Endodermal cell (in vitro differentiated cells): ENCODE measurements around the gene HMG20B. TPM values are rescaled to one million over a fixed set of nuclear protein-coding genes. Genes with fewer than 3 reads are reported as not detected.
A peak's percentile ranks its signal among the peaks of the same experiment; 100 is the strongest.

Experiments
- DNase-seq: peaks from one replicate; pipeline ENCODE4 v3.0.0-alpha.2; 2017
- H3K27ac ChIP-seq: 2 replicates; pipeline ENCODE4 v1.5.1; 2013; ENCODE audit warnings: mild to moderate bottlenecking, low read depth, low read length, moderate library complexity
- H3K27me3 ChIP-seq: 2 replicates; pipeline ENCODE4 v1.6.1; 2013; ENCODE audit warnings: mild to moderate bottlenecking, low read length, moderate library complexity; ENCODE audit not compliant: insufficient read depth, control insufficient read depth, poor library complexity, severe bottlenecking
- H3K36me3 ChIP-seq: 2 replicates; pipeline ENCODE4 v1.7.0; 2013; ENCODE audit warnings: mild to moderate bottlenecking, low read length, moderate library complexity; ENCODE audit not compliant: control insufficient read depth, insufficient read depth
- H3K4me1 ChIP-seq: one replicate; pipeline ENCODE4 v1.7.0; 2013; ENCODE audit warnings: low read length; ENCODE audit not compliant: control insufficient read depth, insufficient read depth
- H3K4me3 ChIP-seq: 2 replicates; pipeline ENCODE4 v1.5.1; 2013; ENCODE audit warnings: mild to moderate bottlenecking, low read length, moderate library complexity
- H3K9ac ChIP-seq: 2 replicates; pipeline ENCODE4 v1.6.1; 2013; ENCODE audit warnings: mild to moderate bottlenecking, low read length, moderate library complexity; ENCODE audit not compliant: poor library complexity, severe bottlenecking; ENCODE audit errors: extremely low read depth
- H3K9me3 ChIP-seq: 2 replicates; pipeline ENCODE4 v1.6.1; 2013; ENCODE audit warnings: mild to moderate bottlenecking, low read length, moderate library complexity; ENCODE audit not compliant: control insufficient read depth
- H3K27ac Mint-ChIP-seq: 2 replicates; pipeline ENCODE4 v1.8.0; 2020; ENCODE audit warnings: mixed read lengths
- H3K27me3 Mint-ChIP-seq: 2 replicates; pipeline ENCODE4 v1.8.0; 2021; ENCODE audit warnings: mild to moderate bottlenecking, mixed read lengths; ENCODE audit not compliant: insufficient read depth
- H3K36me3 Mint-ChIP-seq: 2 replicates; pipeline ENCODE4 v1.8.0; 2020; ENCODE audit warnings: low read depth, mixed read lengths
- H3K4me1 Mint-ChIP-seq: 2 replicates; pipeline ENCODE4 v1.8.0; 2020; ENCODE audit warnings: mixed read lengths
- H3K4me3 Mint-ChIP-seq: 2 replicates; pipeline ENCODE4 v1.8.0; 2020; ENCODE audit warnings: mild to moderate bottlenecking, moderate library complexity, mixed read lengths
- H3K9me3 Mint-ChIP-seq: 2 replicates; pipeline ENCODE4 v1.8.0; 2020; ENCODE audit warnings: mild to moderate bottlenecking, mixed read lengths
- WGBS, 2 experiments: methylation state at CpG; one replicate each; pipeline versions ENCODE4 v1.1.5 to v1.1.7; 2013; ENCODE audit warnings: missing lambda C conversion rate in 2 of 2, mixed read lengths in 1 of 2; ENCODE audit not compliant: insufficient coverage in 1 of 2, insufficient read length in 1 of 2; 5-methylcytosine and 5-hydroxymethylcytosine counted together
- total RNA-seq, 2 donors: library from RNA; stranded (reverse); fragmentation: NEBNext Ultra II Directional in 1 of 2; extraction: Animal tissue kit (Norgen Biotek cat#: 25700) in 1 of 2; gene quantifications; 2 replicates in 1 of 2; 3 replicates in 1 of 2; pipeline ENCODE4 v1.2.1, GENCODE V29; 2021
- TF ChIP-seq, protein P1 (sequence below): fragments of 200-600 bp; sonication (generic); conservative IDR thresholded peaks from 2 replicates; pipeline ENCODE4 v1.5.0; 2021; ENCODE audit warnings: antibody characterized with exemption, mild to moderate bottlenecking

Gene HMG20B
- total RNA-seq, 2 donors from 2014 or later, result 80.7 to 102 TPM

DNA sequence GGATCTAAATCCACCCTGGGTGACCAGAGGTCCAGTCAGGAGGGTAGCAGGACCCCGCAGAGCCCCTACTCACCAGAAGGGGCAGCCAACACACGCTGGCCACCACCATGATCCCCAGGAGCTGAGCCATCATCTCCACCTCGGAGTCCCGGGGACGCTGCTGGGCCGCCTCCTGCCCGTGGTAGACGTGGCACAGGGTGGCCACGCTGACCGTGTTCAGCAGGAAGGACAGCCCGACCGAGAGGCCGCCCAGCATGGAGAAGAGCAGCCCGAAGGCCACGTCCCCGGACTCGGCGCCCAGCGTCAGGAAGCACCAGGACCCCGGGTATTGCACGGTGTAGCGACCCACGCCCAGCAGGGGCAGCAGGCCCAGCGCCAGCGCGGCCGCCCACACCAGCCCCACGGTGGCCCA is 27.0 kb downstream of the HMG20B start:
- Histone ChIP-seq H3K36me3 (no peaks in the 10 kb centered on the region), H3K4me1 (no peaks in the 10 kb centered on the region), H3K9me3 (no peaks in the 10 kb centered on the region), H3K9ac (no peak overlapping the region), H3K27me3 (no peaks in the 10 kb centered on the region), H3K4me3 (no peak overlapping the region), H3K27ac (no peak overlapping the region)
- H3K36me3 Mint-ChIP-seq, result no peaks in the 10 kb centered on the region
- peak; percentile 81 for DNase-seq
- 90 to 93% methylated on average over 23 to 28 of the region's 28 CpGs for WGBS, 2 experiments
- H3K9me3 Mint-ChIP-seq, result no peaks in the 10 kb centered on the region
- H3K4me1 Mint-ChIP-seq, result no peaks in the 10 kb centered on the region
- H3K27ac Mint-ChIP-seq, result no peak overlapping the region
- TF ChIP-seq, protein P1, sequence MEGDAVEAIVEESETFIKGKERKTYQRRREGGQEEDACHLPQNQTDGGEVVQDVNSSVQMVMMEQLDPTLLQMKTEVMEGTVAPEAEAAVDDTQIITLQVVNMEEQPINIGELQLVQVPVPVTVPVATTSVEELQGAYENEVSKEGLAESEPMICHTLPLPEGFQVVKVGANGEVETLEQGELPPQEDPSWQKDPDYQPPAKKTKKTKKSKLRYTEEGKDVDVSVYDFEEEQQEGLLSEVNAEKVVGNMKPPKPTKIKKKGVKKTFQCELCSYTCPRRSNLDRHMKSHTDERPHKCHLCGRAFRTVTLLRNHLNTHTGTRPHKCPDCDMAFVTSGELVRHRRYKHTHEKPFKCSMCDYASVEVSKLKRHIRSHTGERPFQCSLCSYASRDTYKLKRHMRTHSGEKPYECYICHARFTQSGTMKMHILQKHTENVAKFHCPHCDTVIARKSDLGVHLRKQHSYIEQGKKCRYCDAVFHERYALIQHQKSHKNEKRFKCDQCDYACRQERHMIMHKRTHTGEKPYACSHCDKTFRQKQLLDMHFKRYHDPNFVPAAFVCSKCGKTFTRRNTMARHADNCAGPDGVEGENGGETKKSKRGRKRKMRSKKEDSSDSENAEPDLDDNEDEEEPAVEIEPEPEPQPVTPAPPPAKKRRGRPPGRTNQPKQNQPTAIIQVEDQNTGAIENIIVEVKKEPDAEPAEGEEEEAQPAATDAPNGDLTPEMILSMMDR, result peak; percentile 68
- H3K27me3 Mint-ChIP-seq, result peaks cover 2% of the 10 kb centered on the region
- no peak overlapping the region for H3K4me3 Mint-ChIP-seq

DNA sequence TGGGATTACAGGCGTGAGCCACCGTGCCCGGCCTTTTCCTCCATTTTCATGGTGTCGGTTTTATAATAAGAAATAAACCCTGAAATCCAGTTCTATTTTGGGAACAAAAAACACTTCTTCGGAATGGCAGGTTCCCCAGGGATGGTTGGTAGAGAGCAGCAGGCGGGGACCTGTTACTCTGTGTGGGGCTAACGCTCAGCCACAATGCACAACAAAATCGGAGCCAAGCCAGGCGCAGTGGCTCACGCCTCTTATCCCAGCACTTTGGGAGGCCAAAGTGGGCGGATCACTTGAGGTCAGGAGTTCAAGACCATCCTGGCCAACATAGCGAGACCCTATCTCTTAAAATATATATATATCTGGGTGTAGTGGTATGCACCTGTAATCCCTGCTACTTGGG is 28.3 kb downstream of the HMG20B start:
- H3K36me3 Mint-ChIP-seq, result no peaks in the 10 kb centered on the region
- TF ChIP-seq, protein P1, result no peak
- H3K4me3 Mint-ChIP-seq, result no peak overlapping the region
- no peaks in the 10 kb centered on the region for H3K36me3 ChIP-seq
- no peaks in the 10 kb centered on the region for H3K4me1 ChIP-seq
- no peak overlapping the region for H3K27ac Mint-ChIP-seq
- DNase-seq, result no peak
- no peaks in the 10 kb centered on the region for H3K4me1 Mint-ChIP-seq
- WGBS, 2 experiments, result 95% methylated on average over 11 of the region's 12 CpGs
- H3K27ac ChIP-seq, result no peak overlapping the region
- H3K9me3 Mint-ChIP-seq, result no peaks in the 10 kb centered on the region
- no peaks in the 10 kb centered on the region for H3K9me3 ChIP-seq
- H3K4me3 ChIP-seq, result no peak overlapping the region
- no peak overlapping the region for H3K9ac ChIP-seq
- peaks cover 12% of the 10 kb centered on the region for H3K27me3 ChIP-seq
- H3K27me3 Mint-ChIP-seq, result no peaks in the 10 kb centered on the region

DNA sequence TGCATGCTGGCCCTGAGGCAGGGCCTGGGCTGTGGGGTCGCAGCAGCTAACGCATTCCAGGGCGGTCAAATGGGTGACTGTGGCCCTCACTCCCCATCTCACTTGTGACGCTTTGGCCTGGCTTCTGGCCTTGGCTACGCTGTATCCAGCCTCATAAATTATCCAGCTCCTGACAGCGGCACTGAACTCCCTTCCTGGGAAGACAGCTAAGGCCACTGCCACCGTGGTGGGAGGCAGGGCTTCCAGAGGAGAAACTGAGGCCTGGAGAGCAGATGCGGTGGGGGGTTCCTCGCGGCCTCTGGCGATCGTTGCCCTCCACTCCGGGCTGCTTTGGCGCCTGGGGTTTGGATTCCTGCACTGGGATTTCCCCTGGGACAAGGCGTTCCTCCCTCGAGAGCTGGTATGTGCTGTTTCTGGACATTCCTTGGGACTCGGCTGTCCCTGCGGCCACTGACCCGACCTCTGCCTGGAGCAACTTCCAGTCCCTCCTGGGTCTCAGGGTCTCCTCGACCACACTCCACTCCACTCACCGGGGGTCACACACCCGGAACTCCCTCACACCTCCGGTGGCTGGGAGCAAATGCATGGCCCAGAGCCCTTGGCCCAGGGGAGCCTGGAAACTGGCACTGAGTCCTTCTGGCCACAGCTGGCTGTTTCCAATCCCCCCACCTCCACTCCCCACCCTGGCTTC is 30.5 kb downstream of the HMG20B start:
- Mint-ChIP-seq H3K4me1 (peaks cover 6% of the 10 kb centered on the region), H3K9me3 (no peaks in the 10 kb centered on the region), H3K4me3 (no peak overlapping the region), H3K27ac (no peak overlapping the region), H3K36me3 (no peaks in the 10 kb centered on the region), H3K27me3 (peaks cover 2% of the 10 kb centered on the region)
- WGBS, 2 experiments, result 90 to 97% methylated on average over 9 to 23 of the region's 23 CpGs
- Histone ChIP-seq H3K27ac (no peak overlapping the region), H3K9ac (no peak overlapping the region), H3K4me1 (no peaks in the 10 kb centered on the region), H3K4me3 (no peak overlapping the region), H3K36me3 (no peaks in the 10 kb centered on the region), H3K9me3 (no peaks in the 10 kb centered on the region), H3K27me3 (peaks cover 16% of the 10 kb centered on the region)
- TF ChIP-seq, protein P1, result no peak
- no peak for DNase-seq
